ENCODE results near the gene CERCAM.
"Not testable (repeated sequence)": the region's sequence is repeated elsewhere in the genome, so short reads cannot be mapped to it uniquely, and the experiment has no call there.

Gene CERCAM

DNA sequence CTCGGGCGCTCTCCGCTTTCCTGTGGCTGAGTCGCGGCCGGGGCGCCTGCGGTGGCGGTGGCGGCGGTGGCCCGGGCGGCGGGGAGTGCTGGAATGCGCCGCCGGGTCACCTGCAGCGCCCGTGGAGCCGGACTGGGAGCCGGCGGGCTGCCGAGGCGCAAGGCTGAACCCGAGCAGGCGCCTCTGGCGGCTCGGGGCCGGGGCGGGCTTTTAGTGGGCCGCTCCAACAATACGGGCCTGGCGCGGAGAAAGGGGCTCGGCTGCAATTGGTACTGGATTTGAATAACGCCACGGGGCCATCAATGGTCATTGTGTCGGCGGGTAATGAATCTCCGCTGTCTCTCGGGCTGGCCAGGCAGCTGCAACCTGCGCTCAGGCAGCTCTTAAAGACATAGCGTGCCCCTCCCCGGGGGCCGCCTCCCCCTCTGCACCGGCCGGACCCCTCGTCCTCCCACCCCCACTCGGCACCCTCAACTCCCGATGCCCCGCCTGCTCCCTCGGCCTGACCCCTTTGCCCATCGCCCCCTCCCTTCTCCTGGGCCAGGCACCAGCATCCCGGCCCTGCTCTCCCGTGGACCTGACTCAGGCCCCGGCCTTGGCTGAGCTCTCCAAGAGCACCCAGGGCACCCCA, 27.4 kb upstream of the CERCAM start:
- DNase-seq (ENCODE audit: low read depth in 2 of 2): no peak

GRCh38 chr9:128393970-128394369, 26.7 kb upstream of the CERCAM start:
- no peak for DNase-seq (ENCODE audit: low read depth in 2 of 2)

GRCh38 chr9:128394379-128395168, 26.1 kb upstream of the CERCAM start:
- no peak for DNase-seq (ENCODE audit: low read depth in 2 of 2)

DNA sequence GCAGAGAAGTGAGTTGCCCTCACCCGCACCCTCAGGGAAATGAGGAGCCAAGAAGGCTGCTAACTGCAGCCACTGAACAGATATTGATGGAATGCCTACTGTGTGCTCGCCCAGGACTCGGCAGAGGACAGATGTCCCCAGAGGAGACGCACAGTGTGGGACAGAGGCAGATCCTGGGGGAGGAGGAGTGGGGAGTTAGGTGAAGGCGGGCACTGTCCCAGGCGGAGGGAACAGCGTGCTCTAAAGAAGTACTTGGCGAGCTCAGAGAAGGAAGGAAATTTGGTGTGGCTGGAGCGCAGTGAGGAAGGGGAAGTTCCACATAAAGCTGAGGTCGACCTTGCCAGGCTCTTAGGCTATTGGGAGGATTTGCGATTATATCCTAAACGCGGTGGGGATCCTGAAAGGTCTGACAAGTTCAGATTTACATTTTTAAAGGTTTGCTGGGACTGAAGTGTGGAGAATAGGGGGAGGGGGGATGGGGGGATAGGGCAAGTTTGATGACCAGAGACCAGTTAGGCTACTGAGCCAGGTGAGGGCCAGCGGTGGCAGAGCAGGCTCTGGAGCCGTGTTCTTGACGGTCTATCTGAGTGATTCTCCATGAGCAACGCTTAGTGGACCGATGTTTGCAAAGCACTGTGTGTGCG, 23.6 kb upstream of the CERCAM start:
- DNase-seq (ENCODE audit: low read depth in 2 of 2): no peak

- DNase-seq (ENCODE audit: low read depth in 2 of 2): no peak
These were observed 22.8 kb upstream of the CERCAM start for GRCh38 chr9:128397831-128398230.

- no peak for DNase-seq (ENCODE audit: low read depth in 2 of 2)
These were observed 20.8 kb upstream of the CERCAM start for GRCh38 chr9:128399861-128400260.

- DNase-seq (ENCODE audit: low read depth in 2 of 2): no peak
These were observed 16.1 kb upstream of the CERCAM start for GRCh38 chr9:128404560-128404959.

DNA sequence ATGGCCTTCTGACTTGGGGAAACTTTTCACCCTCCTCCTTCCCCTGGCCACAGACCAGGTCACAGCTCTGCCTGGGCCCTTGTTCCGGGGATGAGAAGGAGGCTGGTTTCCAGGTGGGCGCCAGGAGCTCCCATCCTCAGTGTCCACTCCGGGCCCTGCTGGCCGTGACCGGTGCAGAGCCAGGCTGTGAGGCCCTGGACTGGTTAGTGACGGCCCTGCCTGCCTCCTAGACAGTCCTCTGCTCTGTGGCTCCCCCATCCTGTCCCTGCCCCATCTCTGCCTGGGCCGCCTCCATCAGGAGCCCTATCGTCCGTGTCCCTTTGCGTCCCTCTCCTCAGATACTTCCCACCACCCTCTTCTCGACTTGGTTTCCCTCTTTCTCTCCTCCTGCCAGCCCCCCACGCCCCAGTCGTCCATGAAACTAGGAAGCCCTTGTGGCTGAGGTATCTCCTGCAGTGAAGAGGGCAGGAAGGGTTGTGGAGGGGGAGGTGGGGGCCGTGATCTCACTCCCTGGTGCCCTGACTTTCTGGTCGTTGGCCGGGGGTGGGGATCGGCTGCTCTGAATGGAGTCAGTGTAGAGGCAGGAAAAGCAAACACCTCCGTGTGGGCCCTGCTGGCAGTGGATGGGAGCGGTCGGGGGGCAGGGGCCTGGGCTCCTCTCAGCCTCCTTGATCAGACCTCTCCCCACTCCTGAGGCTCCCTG, 15.4 kb upstream of the CERCAM start:
- no peak for DNase-seq (ENCODE audit: low read depth in 2 of 2)

DNA sequence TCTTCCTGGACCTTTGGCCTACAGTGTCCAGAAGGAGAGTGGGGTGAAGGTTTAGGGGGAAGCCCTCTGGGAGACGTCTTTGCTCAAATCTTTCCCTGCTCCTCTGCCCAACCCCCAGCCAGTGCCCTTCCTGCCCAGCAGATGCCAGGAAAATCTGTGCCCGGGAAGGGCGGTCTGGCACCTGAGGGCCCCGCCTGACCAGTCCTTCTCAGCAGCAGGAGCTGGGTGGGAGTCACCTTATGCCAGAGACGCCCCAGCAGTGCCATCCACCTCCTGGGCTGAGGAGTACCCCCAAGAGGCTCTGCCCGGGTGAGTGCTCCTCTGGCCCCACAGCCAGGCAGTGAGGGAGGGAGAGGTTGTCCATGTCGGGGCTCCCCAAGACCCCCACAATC, 14.9 kb upstream of the CERCAM start:
- no peak for DNase-seq (ENCODE audit: low read depth in 2 of 2)

GRCh38 chr9:128406848-128407391, 13.7 kb upstream of the CERCAM start:
- DNase-seq (ENCODE audit: low read depth in 2 of 2): no peak

DNA sequence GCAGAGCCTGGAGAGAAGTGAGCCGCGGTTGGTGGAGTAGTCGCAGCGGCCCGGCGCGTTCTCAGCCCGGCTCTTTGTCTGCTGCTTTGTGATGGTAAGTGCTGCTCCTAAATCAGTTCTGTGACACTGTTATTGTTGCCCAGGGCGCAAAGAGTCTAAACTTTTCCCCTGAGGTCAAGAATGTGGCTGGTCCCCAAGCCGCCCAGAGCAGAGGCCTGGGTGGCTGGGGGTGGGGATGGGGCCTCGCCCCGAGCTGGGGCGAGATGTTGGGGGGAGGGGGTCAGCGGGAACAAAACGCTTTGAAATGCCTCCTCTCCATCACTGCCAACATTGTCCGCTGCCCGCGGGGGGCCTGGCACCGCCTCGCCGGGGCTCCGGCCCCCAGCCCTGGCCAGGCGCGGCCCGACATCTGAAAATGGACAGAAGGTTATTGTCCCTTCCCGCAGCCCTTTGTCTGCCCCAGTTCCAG, 11.7 kb upstream of the CERCAM start:
- DNase-seq (ENCODE audit: low read depth in 2 of 2): no peak

DNA sequence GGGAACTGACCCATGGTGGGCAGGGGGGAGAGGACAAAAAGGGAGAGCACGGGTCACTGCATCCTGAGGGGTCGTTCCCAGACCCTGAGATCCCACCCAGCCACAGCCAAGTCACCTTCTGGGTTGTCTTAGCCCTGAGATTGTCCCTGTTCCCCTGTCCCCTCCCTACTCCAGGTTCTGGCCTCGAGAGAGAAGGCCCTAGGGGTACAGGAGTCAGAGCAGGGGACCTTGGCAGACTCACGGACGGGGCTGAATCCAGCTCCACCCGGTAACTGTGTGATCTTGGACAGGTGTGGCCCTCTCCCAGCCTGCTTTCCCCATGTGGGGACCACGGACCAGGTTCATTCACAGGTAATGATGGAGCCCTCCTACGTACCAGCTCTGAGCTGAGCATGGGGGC, 11.2 kb upstream of the CERCAM start:
- no peak for DNase-seq (ENCODE audit: low read depth in 2 of 2)

DNA sequence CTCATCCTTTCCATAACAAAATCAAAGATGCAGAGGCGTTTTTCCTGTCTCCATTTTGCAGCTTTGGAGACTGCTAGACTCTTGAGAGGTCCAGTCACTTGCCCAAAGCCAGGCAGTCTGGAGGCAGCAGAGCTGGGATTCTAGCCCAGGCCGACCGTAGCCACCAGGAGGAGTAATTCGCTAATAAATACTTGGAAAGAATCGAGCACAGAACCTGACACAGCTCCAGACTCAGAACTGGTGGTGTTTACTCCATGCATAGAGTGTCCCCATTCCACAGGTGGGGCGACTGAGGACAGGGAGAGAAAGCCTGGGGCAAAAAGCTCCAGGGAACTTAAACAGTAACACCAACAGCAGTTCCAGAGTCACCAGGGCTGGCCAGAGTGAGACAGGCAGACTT, 10.7 kb upstream of the CERCAM start:
- no peak for DNase-seq (ENCODE audit: low read depth in 2 of 2)

DNA sequence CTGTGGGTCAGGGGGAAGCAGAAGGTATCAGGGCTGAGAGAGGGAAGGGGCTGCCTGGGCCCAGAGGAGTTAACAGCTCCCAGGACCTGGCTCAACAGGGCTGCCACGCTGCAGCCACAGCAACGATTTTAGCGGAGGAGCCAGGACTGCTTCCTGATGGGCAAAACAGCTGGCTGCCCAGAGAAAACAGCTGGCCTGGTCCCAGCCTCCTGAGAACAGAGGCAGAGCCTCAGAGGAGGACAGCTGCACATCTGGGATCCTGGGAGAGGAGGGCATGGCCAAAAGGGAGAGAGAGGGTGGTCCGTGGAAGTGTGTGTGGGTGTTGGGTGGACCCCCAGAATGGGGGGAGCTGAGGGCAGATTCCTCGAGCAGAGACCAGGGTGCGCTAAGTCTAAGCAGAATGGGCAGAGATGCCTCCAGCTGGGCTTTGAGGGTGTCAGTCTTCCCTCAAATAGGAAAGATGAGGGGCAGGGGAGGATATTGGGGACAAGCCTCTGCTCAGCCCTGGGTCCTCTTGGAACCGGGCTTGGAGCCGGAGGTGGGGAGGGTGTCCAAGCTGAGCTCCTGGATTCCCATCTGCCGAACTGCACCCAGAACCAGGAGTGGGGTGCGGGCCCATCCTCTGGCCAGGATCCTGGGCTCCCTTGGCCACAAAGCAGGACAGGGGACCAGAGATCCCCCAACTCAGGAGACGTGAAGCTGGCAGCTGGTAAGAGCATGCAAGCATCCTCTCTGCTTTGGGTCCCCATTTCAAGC, 9.1 kb upstream of the CERCAM start:
- DNase-seq (ENCODE audit: low read depth in 2 of 2): no peak

DNA sequence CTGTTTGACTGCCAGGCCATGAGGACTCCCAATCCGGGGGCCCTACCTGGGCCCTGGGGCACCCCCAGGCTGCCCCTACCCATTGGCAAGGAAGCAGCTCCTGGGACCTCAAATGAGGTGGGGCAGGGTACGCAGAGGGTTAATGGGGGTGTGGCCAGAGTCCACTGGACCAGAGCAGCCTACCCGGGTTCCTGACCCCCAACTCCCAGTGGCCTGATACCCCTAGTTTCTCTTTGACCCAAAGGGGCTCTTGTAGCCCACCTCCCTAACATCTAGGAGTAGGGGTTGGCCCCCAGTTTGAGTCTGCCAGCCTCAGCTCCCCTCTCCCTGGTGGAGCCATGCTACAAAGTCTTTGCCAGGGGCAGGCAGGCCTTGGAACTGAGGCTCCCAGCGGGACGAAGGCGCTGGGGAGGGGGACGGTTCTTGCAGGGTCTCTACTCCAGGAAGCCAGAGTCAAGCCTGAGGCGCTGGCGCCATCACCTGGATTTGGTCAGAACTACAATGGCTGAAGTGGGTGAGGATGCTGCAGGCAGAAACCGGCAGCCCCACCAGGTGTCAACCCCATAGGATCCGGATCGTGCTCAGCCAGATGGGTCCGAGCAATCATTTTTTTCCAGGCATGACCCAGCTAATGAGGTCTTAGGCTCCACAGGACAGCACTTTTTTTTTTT, 8.4 kb upstream of the CERCAM start:
- no peak for DNase-seq (ENCODE audit: low read depth in 2 of 2)

DNA sequence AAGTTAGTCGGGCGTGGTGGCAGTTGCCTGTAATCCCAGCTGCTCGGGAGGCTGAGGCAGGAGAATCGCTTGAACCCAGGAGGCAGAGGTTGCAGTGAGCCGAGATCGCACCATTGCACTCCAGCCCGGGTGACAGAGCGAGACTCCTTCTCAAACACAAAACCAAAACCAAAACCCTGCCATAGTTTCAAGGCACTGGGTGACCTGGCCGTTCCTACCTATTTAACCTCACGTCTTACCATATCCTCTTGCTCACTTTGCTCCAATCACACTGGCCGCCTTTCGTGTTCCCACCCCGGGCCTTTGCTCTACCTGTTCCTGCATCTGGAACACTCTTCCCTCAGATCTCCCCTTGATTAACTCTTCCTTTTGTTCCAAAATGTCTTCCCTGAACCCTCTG, 6.9 kb upstream of the CERCAM start:
- not testable (repeated sequence) for DNase-seq (ENCODE audit: low read depth in 2 of 2)

GRCh38 chr9:128414461-128414860, 6.2 kb upstream of the CERCAM start:
- DNase-seq (ENCODE audit: low read depth in 2 of 2): no peak

DNA sequence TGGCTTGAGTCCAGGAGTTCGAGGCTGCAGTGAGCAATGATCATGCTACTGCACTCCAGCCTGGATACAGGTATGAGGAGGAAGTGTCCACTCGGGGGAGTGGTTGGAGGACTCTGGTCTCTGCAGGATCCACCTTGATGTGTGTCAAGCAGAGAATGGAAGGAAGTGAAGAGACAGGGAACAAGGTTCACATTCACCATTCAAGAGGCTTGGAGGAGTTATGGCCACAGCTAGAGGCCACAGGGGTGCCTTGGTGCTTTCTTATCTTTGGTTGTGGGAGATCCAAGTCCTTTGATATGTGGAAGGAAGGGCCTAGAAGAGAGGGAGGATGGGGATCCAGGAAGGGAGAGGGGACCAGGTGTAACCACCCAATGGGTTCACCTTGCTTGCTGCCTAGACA, 5.4 kb upstream of the CERCAM start:
- DNase-seq (ENCODE audit: low read depth in 2 of 2): no peak

DNA sequence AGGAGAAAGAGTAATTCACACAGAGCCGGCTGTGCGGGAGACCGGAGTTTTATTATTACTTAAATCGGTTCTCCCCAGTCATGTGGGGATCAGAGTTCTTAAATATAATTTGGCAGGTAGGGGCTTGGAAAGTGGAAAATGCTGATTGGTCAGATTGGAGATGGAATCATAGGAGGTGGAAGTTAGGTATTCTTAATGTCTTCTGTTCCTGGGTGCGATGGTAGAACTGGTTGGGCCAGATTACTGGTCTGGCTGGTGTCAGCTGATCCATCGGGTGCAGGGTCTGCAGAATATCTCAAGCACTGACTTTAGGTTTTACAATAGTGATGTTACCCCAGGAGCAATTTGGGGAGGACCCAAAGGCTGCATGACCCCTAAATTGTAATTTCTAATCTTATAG, 4.6 kb upstream of the CERCAM start:
- no peak for DNase-seq (ENCODE audit: low read depth in 2 of 2)

DNA sequence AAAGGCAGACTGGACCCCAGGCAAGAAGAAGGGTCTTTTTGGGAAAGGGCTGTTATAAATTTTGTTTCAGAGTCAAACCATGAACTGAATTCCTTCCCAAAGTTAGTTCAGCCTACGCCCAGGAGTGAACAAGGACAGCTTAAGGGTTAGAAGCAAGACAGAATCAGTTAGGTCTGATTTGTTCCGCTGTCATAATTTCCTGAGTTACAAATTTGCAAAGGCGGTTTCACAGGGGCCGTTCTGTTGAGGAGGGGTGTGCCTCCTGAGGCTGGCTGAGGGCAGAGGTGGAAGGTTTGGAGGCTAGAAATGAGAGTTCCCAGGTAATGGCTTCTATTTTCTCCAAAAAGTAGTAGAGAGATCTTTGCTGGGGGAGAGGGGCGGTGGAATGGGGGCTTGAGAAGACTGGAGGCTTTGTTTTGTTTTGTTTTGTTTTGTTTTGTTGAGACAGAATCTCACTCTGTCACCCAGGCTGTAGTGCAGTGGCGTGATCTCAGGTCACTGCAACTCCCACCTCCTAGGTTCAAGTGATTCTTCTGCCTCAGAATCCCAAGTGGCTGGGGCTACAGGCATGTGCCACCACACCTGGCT, 4.1 kb upstream of the CERCAM start:
- no peak for DNase-seq (ENCODE audit: low read depth in 2 of 2)
